H1 (cell line): ENCODE results near the gene STAT3.
"Not testable (repeated sequence)": the region's sequence is repeated elsewhere in the genome, so short reads cannot be mapped to it uniquely, and the experiment has no call there.

Experiments used
- CREB1 ChIP-seq: IDR thresholded peaks from 2 replicates; pipeline ENCODE4 v1.6.1; 2012; ENCODE audit warnings: inconsistent platforms
- CTCF ChIP-seq, 3 experiments: IDR thresholded peaks; 1 replicate in 2 of 3; 2 replicates in 1 of 3; pipeline versions ENCODE4 v1.5.1 to v1.6.1; 2011; ENCODE audit warnings: low read length in 3 of 3, mild to moderate bottlenecking in 3 of 3, inconsistent platforms in 2 of 3, low read depth in 1 of 3, moderate library complexity in 1 of 3; ENCODE audit not compliant: insufficient read depth in 1 of 3; ENCODE audit errors: control extremely low read depth in 1 of 3
- EGR1 ChIP-seq: IDR thresholded peaks from 2 replicates; pipeline ENCODE4 v1.6.1; 2011; ENCODE audit warnings: low read depth, low read length, borderline replicate concordance
- EZH2 ChIP-seq: fragments of 200-600 bp; sonication (generic); IDR thresholded peaks from 2 replicates; pipeline ENCODE4 v1.7.1; 2012; ENCODE audit warnings: low read depth, mild to moderate bottlenecking, moderate library complexity, low read length, inconsistent platforms; ENCODE audit not compliant: severe bottlenecking
- NRF1 ChIP-seq: IDR thresholded peaks from 2 replicates; pipeline ENCODE4 v1.6.1; 2011; ENCODE audit warnings: mild to moderate bottlenecking, low read depth, low read length, improper control_type of control experiment
- POLR2A ChIP-seq, 2 experiments: IDR thresholded peaks; 1 replicate in 1 of 2; 2 replicates in 1 of 2; pipeline ENCODE4 v1.6.1; 2011; ENCODE audit warnings: low read depth in 2 of 2, low read length in 2 of 2, mild to moderate bottlenecking in 2 of 2; ENCODE audit errors: control extremely low read depth in 1 of 2

- not testable (repeated sequence) for TF ChIP-seq EZH2; CTCF (IDR thresholded peaks at IDR 0.05; ENCODE audit: control extremely low read depth in 1 of 3, insufficient read depth in 1 of 3, low read depth in 1 of 3, low read length in 3 of 3); EGR1; POLR2A (IDR thresholded peaks at IDR 0.05; ENCODE audit: control extremely low read depth in 1 of 2, low read depth in 2 of 2, low read length in 2 of 2); NRF1; CREB1
These were observed 88.3 kb downstream of the STAT3 start for GRCh38 chr17:42299913-42300312.
